Peyer's patch (tissue), 4 donors: Measurements from ENCODE around the gene FRAT1.

Source experiments
- CTCF ChIP-seq, 6 experiments: fragments of 450-650 bp in 4 of 6; fragments of 200-600 bp in 2 of 6; sonication (generic) in 1 of 6; IDR thresholded peaks; one replicate each; pipeline ENCODE4 v1.5.1; 2017 to 2019; ENCODE audit warnings: antibody characterized with exemption in 6 of 6, mild to moderate bottlenecking in 3 of 6, moderate library complexity in 1 of 6
- POLR2A ChIP-seq, 2 donors: fragments of 450-650 bp; IDR thresholded peaks; one replicate each; pipeline ENCODE4 v1.5.1; 2017; ENCODE audit warnings: antibody characterized with exemption in 2 of 2, mild to moderate bottlenecking in 2 of 2, moderate library complexity in 2 of 2

GRCh38 chr10:97334370-97335175, 15.5 kb downstream of the FRAT1 start, which contains the start of gene FRAT2:
- peak in 3 of 6 experiments; percentile 6 to 25 (median 23) for TF ChIP-seq CTCF (IDR thresholded peaks at IDR 0.05)
- peak; percentile 91 to 93 for TF ChIP-seq POLR2A (IDR thresholded peaks at IDR 0.05)
